K562 (cell line): Measurements from ENCODE around the gene DET1. TPM values are rescaled to one million over a fixed set of nuclear protein-coding genes. Genes with fewer than 3 reads are reported as not detected.

Source experiments
- ATAC-seq: fragments of 200-7000 bp; cut with Tn5 transposase; 3 replicates; pipeline ENCODE4 v1.9.1; 2020; ENCODE audit warnings: moderate library complexity
- BruUV-seq: library from RNA; stranded (reverse); fragments of 400-500 nt; replicated peaks from 2 replicates; lab custom pipeline; 2021; lab: Mats Ljungman, UMichigan
- CTCF ChIA-PET: fragments of 300-600 bp; formaldehyde crosslinking; extraction: SDS; loops from one replicate; lab custom pipeline; 2021; ENCODE audit warnings: low intra/inter-chr PET ratio; lab: Yijun Ruan, JAX
- POLR2A ChIA-PET: fragments of 300-600, 350-650 bp; sonication (Branson Sonifier 250); formaldehyde crosslinking; extraction: SDS; loops from one replicate; lab custom pipeline; 2021; ENCODE audit warnings: antibody characterized with exemption, inconsistent platforms; lab: Yijun Ruan, JAX
- DNase-seq, 4 experiments: peaks; one replicate each; pipeline versions ENCODE4 v3.0.0 to v3.0.0-alpha.2; 2011 to 2018; ENCODE audit warnings: low spot score in 3 of 4, mixed read lengths in 3 of 4; ENCODE audit errors: extremely low read depth in 1 of 4
- FAIRE-seq: peaks from 2 replicates; lab custom pipeline; 2011; peaks lifted over from hg19 to GRCh38; lab: Jason Lieb, UNC
- H2AFZ ChIP-seq: 2 replicates; pipeline ENCODE4 v1.6.0; 2011; ENCODE audit warnings: low read depth, low read length, control low read depth, inconsistent platforms
- H3K27ac ChIP-seq: fragments of 200-600 bp; 3 replicates; pipeline ENCODE4 v1.8.0; 2011; ENCODE audit warnings: low read depth, mild to moderate bottlenecking, control low read depth, inconsistent platforms, low read length, moderate library complexity, mixed read lengths; ENCODE audit errors: extremely low read depth
- H3K27me3 ChIP-seq, 2 experiments: fragments of 300-600 bp in 1 of 2; 2 replicates in 1 of 2; 3 replicates in 1 of 2; pipeline versions ENCODE4 v1.6.0 to v1.8.0; 2011; ENCODE audit warnings: inconsistent platforms in 2 of 2, low read length in 2 of 2, mild to moderate bottlenecking in 1 of 2, mixed read lengths in 1 of 2, moderate library complexity in 1 of 2; ENCODE audit not compliant: control insufficient read depth in 2 of 2, insufficient read depth in 2 of 2
- H3K36me3 ChIP-seq: fragments of 300-600 bp; 3 replicates; pipeline ENCODE4 v1.8.0; 2011; ENCODE audit warnings: mild to moderate bottlenecking, low read length, inconsistent platforms; ENCODE audit not compliant: control insufficient read depth, insufficient read depth
- H3K4me1 ChIP-seq, 2 experiments: fragments of 200-600 bp in 1 of 2; replicated peaks in 1 of 2; 2 replicates in 1 of 2; 3 replicates in 1 of 2; pipeline versions ENCODE4 v1.5.1 to v1.8.0; 2011; ENCODE audit warnings: inconsistent platforms in 2 of 2, low read length in 2 of 2, mild to moderate bottlenecking in 1 of 2, mixed read lengths in 1 of 2, moderate library complexity in 1 of 2; ENCODE audit not compliant: control insufficient read depth in 2 of 2, insufficient read depth in 2 of 2
- H3K4me2 ChIP-seq: 2 replicates; pipeline ENCODE4 v1.6.1; 2011; ENCODE audit warnings: low read length, control low read depth, inconsistent platforms, mixed read lengths; ENCODE audit not compliant: insufficient read depth
- H3K4me3 ChIP-seq: fragments of 200-600 bp; sonication (generic), shearing (Covaris generic); 2 replicates; pipeline ENCODE4 v1.5.1; 2016; ENCODE audit warnings: control low read depth, inconsistent platforms
- H3K79me2 ChIP-seq: fragments of 200-600 bp; 3 replicates; pipeline ENCODE4 v1.8.0; 2011; ENCODE audit warnings: low read length, inconsistent platforms; ENCODE audit not compliant: control insufficient read depth, insufficient read depth
- H3K9ac ChIP-seq, 2 experiments: 2 replicates each; pipeline versions ENCODE4 v1.6.0 to v1.6.1; 2011; ENCODE audit warnings: low read depth in 2 of 2, low read length in 2 of 2, control low read depth in 1 of 2, inconsistent platforms in 1 of 2, mild to moderate bottlenecking in 1 of 2, mixed read lengths in 1 of 2; ENCODE audit not compliant: insufficient read depth in 1 of 2
- H3K9me1 ChIP-seq: one replicate; pipeline ENCODE4 v1.6.0; 2011; ENCODE audit warnings: inconsistent platforms, mild to moderate bottlenecking, low read length, moderate library complexity; ENCODE audit not compliant: control insufficient read depth, insufficient read depth
- H3K9me3 ChIP-seq: replicated peaks from 2 replicates; pipeline ENCODE4 v1.5.1; 2011; ENCODE audit warnings: low read depth, low read length, inconsistent platforms; ENCODE audit not compliant: control insufficient read depth, insufficient read depth
- H4K20me1 ChIP-seq: replicated peaks from 2 replicates; pipeline ENCODE4 v1.6.1; 2011; ENCODE audit warnings: low read length, inconsistent platforms, mixed read lengths; ENCODE audit not compliant: control insufficient read depth, insufficient read depth
- CHD1 ChIP-seq: fragments of 200-600 bp; sonication (generic); IDR thresholded peaks from one replicate; pipeline ENCODE4 v1.6.1; 2012; ENCODE audit warnings: mild to moderate bottlenecking, moderate library complexity, low read length, inconsistent platforms
- CTBP1 ChIP-seq: fragments of 450-650 bp; IDR thresholded peaks from 2 replicates; pipeline ENCODE4 v1.6.1; 2016; ENCODE audit warnings: borderline replicate concordance
- ESRRB ChIP-seq: fragments of 250-450 bp; sonication (Bioruptor Pico); IDR thresholded peaks from 2 replicates; pipeline ENCODE4 v1.5.0; 2020; ENCODE audit warnings: mild to moderate bottlenecking, moderate library complexity, borderline replicate concordance
- HDAC2 ChIP-seq: fragments of 450-650 bp; IDR thresholded peaks from 2 replicates; pipeline ENCODE4 v1.6.1; 2016; ENCODE audit warnings: mild to moderate bottlenecking
- NCOA2 ChIP-seq, 2 experiments: fragments of 450-650 bp; IDR thresholded peaks; 2 replicates each; pipeline ENCODE4 v1.6.1; 2018; ENCODE audit warnings: mild to moderate bottlenecking in 2 of 2, moderate library complexity in 1 of 2; ENCODE audit not compliant: partially characterized antibody in 2 of 2
- NFRKB ChIP-seq: fragments of 450-650 bp; IDR thresholded peaks from 2 replicates; pipeline ENCODE4 v1.6.1; 2016; ENCODE audit warnings: low read depth
- PHTF2 ChIP-seq: fragments of 250-450 bp; sonication (Bioruptor Pico); IDR thresholded peaks from 2 replicates; pipeline ENCODE4 v1.5.0; 2021; ENCODE audit warnings: mild to moderate bottlenecking
- POLR2G ChIP-seq: fragments of 200-400 bp; formaldehyde crosslinking; IDR thresholded peaks from 2 replicates; pipeline ENCODE4 v1.6.1; 2017; ENCODE audit warnings: low read depth, mild to moderate bottlenecking, antibody characterized with exemption, low read length, moderate library complexity
- XRCC3 ChIP-seq: fragments of 450-650 bp; IDR thresholded peaks from 2 replicates; pipeline ENCODE4 v1.6.1; 2017; ENCODE audit warnings: mild to moderate bottlenecking, moderate library complexity
- ZNF57 ChIP-seq: fragments of 450-650 bp; formaldehyde crosslinking; IDR thresholded peaks from 2 replicates; pipeline ENCODE4 v1.4.0; 2020; ENCODE audit warnings: mild to moderate bottlenecking, moderate library complexity
- WGBS: fragments of 100-300 bp; shearing (Covaris generic); methylation state at CpG from one replicate; pipeline ENCODE4 v1.1.6; 2016; ENCODE audit warnings: low coverage, mixed read lengths; ENCODE audit not compliant: insufficient coverage; ENCODE audit errors: missing lambda C conversion rate; 5-methylcytosine and 5-hydroxymethylcytosine counted together
- in situ Hi-C: fragments of 300-500 bp; cut with MboI; formaldehyde crosslinking; loops from 4 replicates; pipeline ENCODE4 v1.15.0; 2018; ENCODE audit warnings: inconsistent platforms, mixed read lengths
- intact Hi-C: fragments of 100-400 bp; cut with micrococcal nuclease; formaldehyde crosslinking; loops from 2 replicates; pipeline ENCODE4 v1.14.2; 2022
- polyA plus RNA-seq, 8 experiments: library from polyadenylated mRNA; depleted of rRNA in 4 of 8; stranded (reverse) in 5 of 8; unstranded in 3 of 8; fragments of >200 nt; fragmentation: Nextera tagmentation in 2 of 8; fragmentation: Illumina TruSeq in 1 of 8; extraction: Ambion mirVana in 2 of 8; extraction: Trizol in 1 of 8; gene quantifications; 2 replicates each; pipeline versions ENCODE4 v1.2.1 to v1.2.3, GENCODE V29; 2011 to 2014; ENCODE audit warnings: inconsistent platforms in 1 of 8, missing spikeins in 1 of 8
- total RNA-seq, 7 experiments: library from RNA; depleted of rRNA in 6 of 7; stranded (reverse); fragments of >200 nt in 6 of 7; fragmentation: Illumina TruSeq in 2 of 7; extraction: Trizol in 2 of 7; gene quantifications; 2 replicates each; pipeline versions ENCODE4 v1.2.1 to v1.2.3, GENCODE V29; 2011 to 2021; ENCODE audit warnings: low replicate concordance in 1 of 7
- TF ChIP-seq, protein P1 (sequence below): fragments of 450-650 bp; formaldehyde crosslinking; IDR thresholded peaks from 2 replicates; pipeline ENCODE4 v1.4.0; 2022; ENCODE audit warnings: missing genetic modification characterization
- TF ChIP-seq, protein P2 (sequence below): fragments of 250-450 bp; sonication (Bioruptor Pico); IDR thresholded peaks from 2 replicates; pipeline ENCODE4 v1.5.0; 2021
- TF ChIP-seq, protein P3 (sequence below): fragments of 200-800 bp; sonication (Bioruptor generic); IDR thresholded peaks from 2 replicates; pipeline ENCODE4 v1.6.1; 2017; ENCODE audit warnings: missing genetic modification characterization, missing compliant biosample characterization
- TF ChIP-seq, protein P4 (sequence below), 2 experiments: IDR thresholded peaks; 2 replicates each; pipeline ENCODE4 v1.6.1; 2011; ENCODE audit warnings: borderline replicate concordance in 1 of 2, control low read depth in 1 of 2, low read depth in 1 of 2, low read length in 1 of 2, mild to moderate bottlenecking in 1 of 2, mixed read lengths in 1 of 2, moderate library complexity in 1 of 2; ENCODE audit not compliant: insufficient read depth in 1 of 2, insufficient read length in 1 of 2, poor library complexity in 1 of 2, severe bottlenecking in 1 of 2; ENCODE audit errors: extremely low read depth in 1 of 2

Gene DET1
- total and polyA plus RNA-seq, 9 of the 15 experiments (the other 6 are each of a cell fraction or from before 2014, with no cell fraction given) = 4.2 to 8.1 (median 6.0) TPM

DNA sequence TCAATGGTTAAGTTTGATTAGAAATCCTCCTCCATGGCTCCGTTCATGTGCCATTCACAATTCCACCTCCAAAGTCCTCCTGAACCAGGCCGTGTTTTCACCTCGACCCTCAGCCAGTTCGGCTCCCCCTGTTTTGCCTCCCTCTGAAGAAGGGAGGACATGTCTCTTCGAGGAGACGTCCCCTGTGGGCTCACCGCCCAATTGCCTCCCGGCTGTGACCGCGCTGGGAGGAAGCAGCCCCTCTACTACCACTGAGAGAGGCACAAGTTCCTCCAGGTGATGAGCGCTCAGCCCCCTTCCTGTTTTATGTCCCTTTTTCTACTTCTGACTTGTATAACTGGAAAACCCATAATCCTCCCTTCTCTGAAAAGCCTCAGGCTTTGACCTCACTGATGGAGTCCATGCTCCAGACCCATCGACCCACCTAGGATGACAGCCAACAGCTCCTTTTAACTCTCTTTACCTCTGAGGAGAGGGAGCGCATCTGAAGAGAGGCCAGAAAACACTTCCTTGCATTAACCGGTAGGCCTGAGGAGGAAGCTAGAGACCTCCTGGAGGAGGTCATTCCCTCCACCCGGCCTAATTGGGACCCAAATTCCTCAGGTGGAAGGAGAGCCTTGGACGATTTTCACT, 4.7 kb downstream of the DET1 start:
- Histone ChIP-seq H3K4me2 (peak overlapping the region; percentile 80), H2AFZ (peak overlapping the region; percentile 72), H3K9me1 (no peaks in the 10 kb centered on the region), H3K36me3 (no peaks in the 10 kb centered on the region), H3K27me3 (no peaks in the 10 kb centered on the region), H3K4me3 (peak overlapping the region; percentile 12), H3K27ac (peak overlapping the region; percentile 90), H4K20me1 (no peaks in the 10 kb centered on the region), H3K9ac (peak overlapping the region; percentile 58 to 88), H3K79me2 (peaks cover 40% of the 10 kb centered on the region; the same call in 2 of the 3 replicates), H3K4me1 (peaks cover 20 to 61% of the 10 kb centered on the region in 2 experiments), H3K9me3 (no peaks in the 10 kb centered on the region)
- ChIA-PET POLR2A (no interaction called here), CTCF (no interaction called here)
- FAIRE-seq (no peak), ATAC-seq (peak; percentile 2; the same call in 2 of the 3 replicates), DNase-seq (peak in 1 of 4 experiments; percentile 42)
- WGBS = 9% methylated on average over 15 of the region's 16 CpGs
- BruUV-seq = no TSS peak
- intact Hi-C loops = no loop called here
- in situ Hi-C loops = no loop called here
- TF ChIP-seq, protein P1, sequence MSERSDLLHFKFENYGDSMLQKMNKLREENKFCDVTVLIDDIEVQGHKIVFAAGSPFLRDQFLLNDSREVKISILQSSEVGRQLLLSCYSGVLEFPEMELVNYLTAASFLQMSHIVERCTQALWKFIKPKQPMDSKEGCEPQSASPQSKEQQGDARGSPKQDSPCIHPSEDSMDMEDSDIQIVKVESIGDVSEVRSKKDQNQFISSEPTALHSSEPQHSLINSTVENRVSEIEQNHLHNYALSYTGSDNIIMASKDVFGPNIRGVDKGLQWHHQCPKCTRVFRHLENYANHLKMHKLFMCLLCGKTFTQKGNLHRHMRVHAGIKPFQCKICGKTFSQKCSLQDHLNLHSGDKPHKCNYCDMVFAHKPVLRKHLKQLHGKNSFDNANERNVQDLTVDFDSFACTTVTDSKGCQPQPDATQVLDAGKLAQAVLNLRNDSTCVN (CRISPR knock-in tag) = no peak
- TF ChIP-seq NCOA2 (IDR thresholded peaks at IDR 0.05; ENCODE audit: partially characterized antibody in 2 of 2) (no peak), ZNF57 (CRISPR knock-in tag) (no peak), POLR2G (0 out of 2 replicates have a peak, but pooled peaks have one; percentile 29), CHD1 (no peak), HDAC2 (0 out of 2 replicates have a peak, but pooled peaks have one; percentile 24), PHTF2 (CRISPR knock-in tag) (no peak), NFRKB (peak; percentile 53; the same call in 1 of the 2 replicates), ESRRB (CRISPR knock-in tag) (no peak), XRCC3 (no peak), CTBP1 (peak; percentile 29; the same call in 1 of the 2 replicates)
- TF ChIP-seq, protein P2, sequence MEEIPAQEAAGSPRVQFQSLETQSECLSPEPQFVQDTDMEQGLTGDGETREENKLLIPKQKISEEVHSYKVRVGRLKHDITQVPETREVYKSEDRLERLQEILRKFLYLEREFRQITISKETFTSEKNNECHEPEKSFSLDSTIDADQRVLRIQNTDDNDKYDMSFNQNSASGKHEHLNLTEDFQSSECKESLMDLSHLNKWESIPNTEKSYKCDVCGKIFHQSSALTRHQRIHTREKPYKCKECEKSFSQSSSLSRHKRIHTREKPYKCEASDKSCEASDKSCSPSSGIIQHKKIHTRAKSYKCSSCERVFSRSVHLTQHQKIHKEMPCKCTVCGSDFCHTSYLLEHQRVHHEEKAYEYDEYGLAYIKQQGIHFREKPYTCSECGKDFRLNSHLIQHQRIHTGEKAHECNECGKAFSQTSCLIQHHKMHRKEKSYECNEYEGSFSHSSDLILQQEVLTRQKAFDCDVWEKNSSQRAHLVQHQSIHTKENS (CRISPR knock-in tag) = no peak
- TF ChIP-seq, protein P3, sequence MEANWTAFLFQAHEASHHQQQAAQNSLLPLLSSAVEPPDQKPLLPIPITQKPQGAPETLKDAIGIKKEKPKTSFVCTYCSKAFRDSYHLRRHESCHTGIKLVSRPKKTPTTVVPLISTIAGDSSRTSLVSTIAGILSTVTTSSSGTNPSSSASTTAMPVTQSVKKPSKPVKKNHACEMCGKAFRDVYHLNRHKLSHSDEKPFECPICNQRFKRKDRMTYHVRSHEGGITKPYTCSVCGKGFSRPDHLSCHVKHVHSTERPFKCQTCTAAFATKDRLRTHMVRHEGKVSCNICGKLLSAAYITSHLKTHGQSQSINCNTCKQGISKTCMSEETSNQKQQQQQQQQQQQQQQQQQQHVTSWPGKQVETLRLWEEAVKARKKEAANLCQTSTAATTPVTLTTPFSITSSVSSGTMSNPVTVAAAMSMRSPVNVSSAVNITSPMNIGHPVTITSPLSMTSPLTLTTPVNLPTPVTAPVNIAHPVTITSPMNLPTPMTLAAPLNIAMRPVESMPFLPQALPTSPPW (CRISPR knock-in tag) = peak; percentile 30; the same call in 1 of the 2 replicates
- TF ChIP-seq, protein P4, sequence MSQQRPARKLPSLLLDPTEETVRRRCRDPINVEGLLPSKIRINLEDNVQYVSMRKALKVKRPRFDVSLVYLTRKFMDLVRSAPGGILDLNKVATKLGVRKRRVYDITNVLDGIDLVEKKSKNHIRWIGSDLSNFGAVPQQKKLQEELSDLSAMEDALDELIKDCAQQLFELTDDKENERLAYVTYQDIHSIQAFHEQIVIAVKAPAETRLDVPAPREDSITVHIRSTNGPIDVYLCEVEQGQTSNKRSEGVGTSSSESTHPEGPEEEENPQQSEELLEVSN (IDR thresholded peaks at IDR 0.05; ENCODE audit: borderline replicate concordance in 1 of 2, extremely low read depth in 1 of 2, insufficient read depth in 1 of 2, insufficient read length in 1 of 2, low read depth in 1 of 2, low read length in 1 of 2, poor library complexity in 1 of 2, severe bottlenecking in 1 of 2) = peak in 1 of 2 experiments; percentile 45
